OCI-LY1 (cell line): ENCODE results near the gene SPSB1.

ENCODE experiments used
- EZH2 ChIP-seq: fragments of 200-600 bp; sonication (generic), shearing (Covaris generic); IDR thresholded peaks from 2 replicates; pipeline ENCODE4 v1.8.0; 2017; ENCODE audit warnings: borderline replicate concordance, mixed run types, mild to moderate bottlenecking, antibody characterized with exemption, low read length, moderate library complexity, mixed read lengths
- TF ChIP-seq, protein P1 (sequence below): fragments of 200-600 bp; sonication (generic), shearing (Covaris generic); IDR thresholded peaks from 2 replicates; pipeline ENCODE4 v1.5.1; 2017; ENCODE audit warnings: mild to moderate bottlenecking, antibody characterized with exemption, low read length, moderate library complexity, mixed read lengths

DNA sequence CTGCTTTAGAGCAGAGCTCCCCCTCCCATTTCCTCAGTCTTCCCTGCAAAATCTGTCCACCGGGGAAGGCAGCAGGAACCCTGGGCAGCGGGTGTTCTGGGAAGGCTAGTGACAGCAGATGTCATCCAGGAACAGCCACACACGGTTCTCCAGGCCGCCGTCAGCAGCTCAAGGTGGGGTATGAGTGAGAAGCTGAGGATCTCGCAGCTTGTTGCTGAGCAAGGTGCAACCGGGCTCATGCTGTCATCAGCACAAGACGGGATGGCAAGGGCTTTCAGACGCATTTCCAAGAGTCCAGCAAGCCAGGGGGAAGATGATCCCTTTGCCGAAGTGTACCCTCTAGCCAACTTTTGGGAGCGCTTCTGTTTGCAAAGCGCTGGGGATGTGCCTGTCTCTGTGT lies 23.0 kb upstream of the SPSB1 start:
- TF ChIP-seq, protein P1, sequence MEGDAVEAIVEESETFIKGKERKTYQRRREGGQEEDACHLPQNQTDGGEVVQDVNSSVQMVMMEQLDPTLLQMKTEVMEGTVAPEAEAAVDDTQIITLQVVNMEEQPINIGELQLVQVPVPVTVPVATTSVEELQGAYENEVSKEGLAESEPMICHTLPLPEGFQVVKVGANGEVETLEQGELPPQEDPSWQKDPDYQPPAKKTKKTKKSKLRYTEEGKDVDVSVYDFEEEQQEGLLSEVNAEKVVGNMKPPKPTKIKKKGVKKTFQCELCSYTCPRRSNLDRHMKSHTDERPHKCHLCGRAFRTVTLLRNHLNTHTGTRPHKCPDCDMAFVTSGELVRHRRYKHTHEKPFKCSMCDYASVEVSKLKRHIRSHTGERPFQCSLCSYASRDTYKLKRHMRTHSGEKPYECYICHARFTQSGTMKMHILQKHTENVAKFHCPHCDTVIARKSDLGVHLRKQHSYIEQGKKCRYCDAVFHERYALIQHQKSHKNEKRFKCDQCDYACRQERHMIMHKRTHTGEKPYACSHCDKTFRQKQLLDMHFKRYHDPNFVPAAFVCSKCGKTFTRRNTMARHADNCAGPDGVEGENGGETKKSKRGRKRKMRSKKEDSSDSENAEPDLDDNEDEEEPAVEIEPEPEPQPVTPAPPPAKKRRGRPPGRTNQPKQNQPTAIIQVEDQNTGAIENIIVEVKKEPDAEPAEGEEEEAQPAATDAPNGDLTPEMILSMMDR = no peak
- TF ChIP-seq EZH2 = no peak
